Measurements from ENCODE around the gene IL17RC. TPM values are rescaled to one million over a fixed set of nuclear protein-coding genes. Genes with fewer than 3 reads are reported as not detected.

IL17RC gene
- total RNA-seq, 2 experiments from 2014 or later: 0.22 to 0.32 TPM

DNA sequence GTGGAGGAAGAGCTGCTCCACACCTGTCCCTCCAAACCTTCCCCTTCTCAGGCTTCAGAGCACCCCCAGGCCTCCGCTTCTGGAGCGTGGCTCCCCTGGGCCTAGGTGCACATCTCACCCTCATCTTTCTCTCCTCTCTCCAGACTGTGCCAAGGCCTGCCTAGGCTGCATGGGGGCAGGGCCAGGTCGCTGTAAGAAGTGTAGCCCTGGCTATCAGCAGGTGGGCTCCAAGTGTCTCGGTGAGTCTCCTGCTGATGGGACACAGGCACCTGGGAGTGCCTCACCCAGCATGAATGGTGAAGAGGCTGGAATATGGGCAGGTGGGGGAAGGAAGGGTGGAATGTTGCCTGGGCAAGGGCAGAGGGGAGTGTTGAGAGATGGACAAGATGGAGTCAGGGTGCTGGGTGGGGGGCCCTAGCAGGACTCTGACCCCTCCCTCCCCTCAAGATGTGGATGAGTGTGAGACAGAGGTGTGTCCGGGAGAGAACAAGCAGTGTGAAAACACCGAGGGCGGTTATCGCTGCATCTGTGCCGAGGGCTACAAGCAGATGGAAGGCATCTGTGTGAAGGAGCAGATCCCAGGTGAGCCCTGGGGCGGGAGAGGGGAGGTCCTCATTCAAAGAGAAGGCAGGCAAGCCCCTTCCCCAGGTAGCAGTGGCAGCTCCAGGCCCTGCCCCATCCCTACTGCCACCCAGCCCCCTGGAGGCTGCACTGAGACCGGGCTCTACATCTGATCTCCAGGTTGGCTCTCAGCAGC is 26.2 kb downstream of the IL17RC start:
- POLR2A ChIA-PET: interaction anchor here (0.6 to 2.1 kb wide), 3 partner anchors 8 to 32 kb away, joined by 3 to 7 read pairs (median 3); no protein-coding TSS in a partner anchor
- H3K36me3 Mint-ChIP-seq (ENCODE audit: low read depth): peaks cover 3% of the 10 kb centered on the region
- CTCF ChIA-PET: interaction anchor here (0.8 to 1.7 kb wide), 3 partner anchors 10 to 23 kb away, joined by 3 to 12 read pairs (median 7); partner anchors contain the start of gene CRELD1
- H3K4me3 Mint-ChIP-seq: no peak overlapping the region
- DNase-seq (no peak), ATAC-seq (no peak)
- H3K9me3 Mint-ChIP-seq: no peaks in the 10 kb centered on the region
- H3K4me1 Mint-ChIP-seq (ENCODE audit: low read depth): peaks cover 5% of the 10 kb centered on the region
- intact Hi-C loops (cut with micrococcal nuclease): no loop called here
- H3K27me3 Mint-ChIP-seq: no peaks in the 10 kb centered on the region
- TF ChIP-seq, protein P1, sequence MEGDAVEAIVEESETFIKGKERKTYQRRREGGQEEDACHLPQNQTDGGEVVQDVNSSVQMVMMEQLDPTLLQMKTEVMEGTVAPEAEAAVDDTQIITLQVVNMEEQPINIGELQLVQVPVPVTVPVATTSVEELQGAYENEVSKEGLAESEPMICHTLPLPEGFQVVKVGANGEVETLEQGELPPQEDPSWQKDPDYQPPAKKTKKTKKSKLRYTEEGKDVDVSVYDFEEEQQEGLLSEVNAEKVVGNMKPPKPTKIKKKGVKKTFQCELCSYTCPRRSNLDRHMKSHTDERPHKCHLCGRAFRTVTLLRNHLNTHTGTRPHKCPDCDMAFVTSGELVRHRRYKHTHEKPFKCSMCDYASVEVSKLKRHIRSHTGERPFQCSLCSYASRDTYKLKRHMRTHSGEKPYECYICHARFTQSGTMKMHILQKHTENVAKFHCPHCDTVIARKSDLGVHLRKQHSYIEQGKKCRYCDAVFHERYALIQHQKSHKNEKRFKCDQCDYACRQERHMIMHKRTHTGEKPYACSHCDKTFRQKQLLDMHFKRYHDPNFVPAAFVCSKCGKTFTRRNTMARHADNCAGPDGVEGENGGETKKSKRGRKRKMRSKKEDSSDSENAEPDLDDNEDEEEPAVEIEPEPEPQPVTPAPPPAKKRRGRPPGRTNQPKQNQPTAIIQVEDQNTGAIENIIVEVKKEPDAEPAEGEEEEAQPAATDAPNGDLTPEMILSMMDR (IDR thresholded peaks at IDR 0.05): no peak
- no peak overlapping the region for H3K27ac Mint-ChIP-seq

DNA sequence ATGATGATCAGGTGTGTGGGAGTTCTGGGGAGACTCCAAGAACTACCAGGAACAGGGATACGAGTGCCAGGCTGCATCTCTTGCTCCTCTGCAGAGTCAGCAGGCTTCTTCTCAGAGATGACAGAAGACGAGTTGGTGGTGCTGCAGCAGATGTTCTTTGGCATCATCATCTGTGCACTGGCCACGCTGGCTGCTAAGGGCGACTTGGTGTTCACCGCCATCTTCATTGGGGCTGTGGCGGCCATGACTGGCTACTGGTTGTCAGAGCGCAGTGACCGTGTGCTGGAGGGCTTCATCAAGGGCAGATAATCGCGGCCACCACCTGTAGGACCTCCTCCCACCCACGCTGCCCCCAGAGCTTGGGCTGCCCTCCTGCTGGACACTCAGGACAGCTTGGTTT is 27.4 kb downstream of the IL17RC start:
- ATAC-seq (no peak), DNase-seq (no peak)
- H3K4me1 Mint-ChIP-seq (ENCODE audit: low read depth): peaks cover 5% of the 10 kb centered on the region
- ChIA-PET CTCF (interaction anchor here (1.7 kb wide), 1 partner anchor 11 kb away, joined by 12 read pairs; the partner anchor contains the start of gene CRELD1), POLR2A (interaction anchor here (0.6 to 2.1 kb wide), 4 partner anchors 9 to 39 kb away, joined by 3 to 7 read pairs (median 4); no protein-coding TSS in a partner anchor)
- H3K4me3 Mint-ChIP-seq: no peak overlapping the region
- H3K36me3 Mint-ChIP-seq (ENCODE audit: low read depth): peaks cover 3% of the 10 kb centered on the region
- H3K9me3 Mint-ChIP-seq: no peaks in the 10 kb centered on the region
- intact Hi-C loops (cut with micrococcal nuclease): no loop called here
- no peaks in the 10 kb centered on the region for H3K27me3 Mint-ChIP-seq
- H3K27ac Mint-ChIP-seq: no peak overlapping the region
- TF ChIP-seq, protein P1 (IDR thresholded peaks at IDR 0.05): no peak

DNA sequence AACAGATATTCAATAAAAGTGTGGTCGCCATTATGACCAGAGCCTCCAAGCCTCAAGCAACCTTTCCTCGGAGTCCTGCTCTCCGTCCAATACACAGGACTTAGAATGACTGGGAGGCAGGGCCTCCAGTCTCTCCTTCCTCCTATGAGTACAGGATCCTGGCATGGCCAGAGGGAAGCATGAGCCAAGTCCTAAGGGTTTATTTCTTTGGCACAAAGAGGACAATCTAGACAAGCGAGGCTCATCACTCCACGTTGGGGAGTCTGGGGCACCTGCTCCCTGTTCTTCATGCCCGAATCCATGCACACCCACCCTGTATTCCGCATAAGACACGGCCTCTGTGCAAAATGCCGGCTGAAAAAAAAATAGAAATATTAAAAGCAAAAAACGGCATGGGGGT is 28.5 kb downstream of the IL17RC start:
- ChIA-PET POLR2A (interaction anchor here (1.5 to 2.1 kb wide), 3 partner anchors 9 to 12 kb away, joined by 6 to 14 read pairs (median 7); partner anchors contain the start of gene CRELD1), CTCF (interaction anchor here (1.0 to 2.0 kb wide), 6 partner anchors 12 to 375 kb away, joined by 3 to 42 read pairs (median 4); partner anchors contain the start of genes ARPC4, CRELD1, SEC13 and TADA3)
- Mint-ChIP-seq H3K4me1 (ENCODE audit: low read depth) (peaks cover 7% of the 10 kb centered on the region), H3K36me3 (ENCODE audit: low read depth) (peaks cover 3% of the 10 kb centered on the region), H3K9me3 (no peaks in the 10 kb centered on the region), H3K27me3 (no peaks in the 10 kb centered on the region), H3K4me3 (peak overlapping the region; percentile 43), H3K27ac (peak overlapping the region; percentile 20)
- TF ChIP-seq, protein P1 (IDR thresholded peaks at IDR 0.05): no peak
- intact Hi-C loops (cut with micrococcal nuclease): no loop called here
- ATAC-seq: no peak
- no peak for DNase-seq

DNA sequence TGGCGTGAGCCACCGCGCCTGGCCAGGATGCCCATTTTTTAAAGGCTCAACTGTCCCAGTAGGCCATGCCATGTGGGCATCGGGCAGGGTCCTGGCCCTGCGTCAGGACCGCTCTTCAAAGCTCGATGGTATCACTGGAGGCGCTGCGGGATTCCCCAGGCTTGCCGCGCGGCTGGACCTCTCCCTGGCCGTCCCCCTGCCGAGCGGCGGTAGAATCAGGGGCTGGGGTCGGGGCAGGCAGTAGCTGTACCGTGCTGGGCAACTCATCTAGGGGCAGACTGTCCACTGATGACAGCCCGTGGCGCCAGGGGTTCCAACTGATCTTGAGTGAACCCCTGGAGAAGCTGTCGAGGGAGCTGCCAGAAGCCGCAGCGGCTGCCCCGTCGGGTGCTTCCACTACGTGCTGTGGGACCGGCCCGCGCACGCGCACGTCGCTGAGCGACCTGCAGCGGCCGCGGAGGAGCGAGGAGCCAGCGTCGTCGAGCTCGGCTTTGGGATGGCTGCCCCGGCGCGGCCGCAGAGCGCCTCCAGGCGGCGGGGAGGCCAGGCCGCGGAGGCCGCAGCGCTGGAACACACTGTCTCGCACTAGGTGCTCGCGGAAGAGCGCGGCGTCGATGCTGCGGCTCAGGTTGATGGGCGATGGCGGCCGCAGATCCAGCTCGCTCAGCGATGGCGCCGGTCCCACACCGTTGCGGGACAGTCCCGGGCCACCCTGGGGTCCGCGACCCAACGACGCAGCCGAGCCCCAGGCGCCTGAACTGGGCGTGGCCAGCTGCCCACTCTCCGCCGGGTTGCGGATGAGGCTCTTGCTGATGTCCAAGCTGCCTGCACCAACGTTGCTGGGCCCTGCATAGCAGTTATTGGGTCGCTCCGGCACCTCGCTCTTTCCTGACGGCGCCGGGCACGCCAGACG is 29.5 kb downstream of the IL17RC start:
- peaks cover 3% of the 10 kb centered on the region for H3K36me3 Mint-ChIP-seq (ENCODE audit: low read depth)
- no peaks in the 10 kb centered on the region for H3K27me3 Mint-ChIP-seq
- POLR2A ChIA-PET: interaction anchor here (0.6 to 1.5 kb wide), 6 partner anchors 8 to 103 kb away, joined by 3 to 14 read pairs (median 5); partner anchors contain the start of genes CRELD1 and JAGN1
- H3K4me1 Mint-ChIP-seq (ENCODE audit: low read depth): peaks cover 15% of the 10 kb centered on the region
- TF ChIP-seq, protein P1 (IDR thresholded peaks at IDR 0.05): peak; percentile 46
- CTCF ChIA-PET: interaction anchor here (0.6 to 2.0 kb wide), 30 partner anchors 8 to 443 kb away, joined by 3 to 42 read pairs (median 4); partner anchors contain the start of genes ARPC4, CRELD1, FANCD2 and IL17RE
- H3K4me3 Mint-ChIP-seq: peak overlapping the region; percentile 78
- H3K9me3 Mint-ChIP-seq: no peaks in the 10 kb centered on the region
- intact Hi-C loops (cut with micrococcal nuclease): no loop called here
- ATAC-seq (peak; percentile 86), DNase-seq (peak; percentile 83)
- peak overlapping the region; percentile 81 for H3K27ac Mint-ChIP-seq
